NCI-H526 (cell line): Measurements from ENCODE around the gene B4GALNT2.
"Not testable (repeated sequence)": the region's sequence is repeated elsewhere in the genome, so short reads cannot be mapped to it uniquely, and the experiment has no call there.

Source experiments
- DNase-seq, 2 experiments: peaks; one replicate each; lab custom pipeline; 2025; lab: John Stamatoyannopoulos, UW

Gene B4GALNT2, protein sequence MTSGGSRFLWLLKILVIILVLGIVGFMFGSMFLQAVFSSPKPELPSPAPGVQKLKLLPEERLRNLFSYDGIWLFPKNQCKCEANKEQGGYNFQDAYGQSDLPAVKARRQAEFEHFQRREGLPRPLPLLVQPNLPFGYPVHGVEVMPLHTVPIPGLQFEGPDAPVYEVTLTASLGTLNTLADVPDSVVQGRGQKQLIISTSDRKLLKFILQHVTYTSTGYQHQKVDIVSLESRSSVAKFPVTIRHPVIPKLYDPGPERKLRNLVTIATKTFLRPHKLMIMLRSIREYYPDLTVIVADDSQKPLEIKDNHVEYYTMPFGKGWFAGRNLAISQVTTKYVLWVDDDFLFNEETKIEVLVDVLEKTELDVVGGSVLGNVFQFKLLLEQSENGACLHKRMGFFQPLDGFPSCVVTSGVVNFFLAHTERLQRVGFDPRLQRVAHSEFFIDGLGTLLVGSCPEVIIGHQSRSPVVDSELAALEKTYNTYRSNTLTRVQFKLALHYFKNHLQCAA

GRCh38 chr17:49132699-49133364 is at the start of gene B4GALNT2:
B4GALNT2 (plus strand) TSS chr17:49132769; CDS start chr17:49132793, 24 bp downstream.
- peak; percentile 54 to 69 for DNase-seq

DNA sequence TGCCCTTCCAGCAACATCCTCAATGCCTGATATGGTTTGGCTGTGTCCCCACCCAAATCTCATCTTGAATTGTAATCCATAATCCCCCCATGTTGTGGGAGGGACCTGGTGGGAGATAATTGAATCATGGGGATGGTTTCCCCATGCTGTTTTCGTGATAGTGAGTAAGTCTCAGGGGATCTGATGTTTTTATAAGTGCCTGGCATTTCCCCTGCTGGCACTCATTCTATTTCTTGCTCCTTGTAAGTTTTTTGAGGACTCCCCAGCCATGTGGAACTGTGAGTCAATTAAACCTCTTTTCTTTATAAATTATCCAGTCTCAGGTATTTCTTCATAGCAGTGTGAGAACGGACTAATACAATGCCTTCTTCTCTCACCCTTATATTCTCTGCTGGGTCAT is 47.5 kb upstream of the B4GALNT2 start:
- DNase-seq, result not testable (repeated sequence)

GRCh38 chr17:49085565-49086315 is 46.8 kb upstream of the B4GALNT2 start:
- DNase-seq, result no peak

DNA sequence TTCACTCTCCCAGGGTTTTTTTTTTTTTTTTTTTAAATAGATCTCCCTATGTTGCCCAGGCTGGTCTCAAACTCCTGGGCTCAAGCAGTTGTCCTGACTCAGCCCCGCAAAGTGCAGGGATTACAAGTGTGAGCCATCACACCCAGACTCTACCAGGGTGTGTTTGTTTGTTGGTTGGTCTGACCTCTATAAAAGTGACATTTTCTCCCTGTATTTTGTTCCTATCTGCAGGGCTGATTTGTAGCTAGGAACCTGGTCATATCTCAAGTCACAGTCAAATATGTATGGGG is 46.3 kb upstream of the B4GALNT2 start:
- DNase-seq, result no peak

GRCh38 chr17:49086649-49087048 is 45.9 kb upstream of the B4GALNT2 start:
- no peak for DNase-seq

- no peak for DNase-seq
These were observed 43.5 kb upstream of the B4GALNT2 start for GRCh38 chr17:49089094-49089493.

DNA sequence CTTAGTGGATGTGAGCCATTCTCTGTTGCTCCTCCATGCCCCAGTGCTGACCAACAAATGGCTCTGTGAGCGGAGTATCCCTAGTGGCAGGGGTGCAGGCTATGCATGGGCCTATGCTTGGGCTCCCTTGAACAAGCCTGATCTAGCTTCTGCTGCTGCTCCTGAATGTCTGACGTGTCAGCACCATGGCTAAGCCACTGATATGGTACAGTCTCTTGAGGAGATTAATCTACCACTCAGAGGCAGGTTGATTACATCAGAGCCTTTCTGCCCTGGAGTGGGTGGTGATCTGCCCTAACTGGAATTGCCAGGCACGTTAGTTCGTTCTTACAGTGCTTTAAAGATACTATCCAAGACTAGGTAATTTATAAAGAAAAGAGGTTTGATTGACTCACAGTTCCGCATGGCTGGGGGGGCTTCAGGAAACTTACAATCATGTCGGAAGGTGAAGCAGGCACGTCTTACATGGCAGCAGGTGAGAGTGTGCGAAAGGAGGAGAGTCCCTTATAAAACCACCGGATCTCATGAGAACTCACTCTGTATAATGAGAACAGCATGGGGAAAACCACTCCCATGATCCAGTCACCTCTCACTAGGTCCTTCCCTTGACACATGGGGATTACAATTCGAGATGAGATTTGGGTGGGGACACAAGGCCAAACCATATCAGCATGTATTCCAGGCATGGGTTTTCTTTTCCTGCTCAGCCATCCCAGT is 41.5 kb upstream of the B4GALNT2 start:
- DNase-seq, result no peak

- no peak for DNase-seq
These were observed 39.4 kb upstream of the B4GALNT2 start for GRCh38 chr17:49093131-49093530.

GRCh38 chr17:49100601-49101000 is 32.0 kb upstream of the B4GALNT2 start:
- no peak for DNase-seq

DNA sequence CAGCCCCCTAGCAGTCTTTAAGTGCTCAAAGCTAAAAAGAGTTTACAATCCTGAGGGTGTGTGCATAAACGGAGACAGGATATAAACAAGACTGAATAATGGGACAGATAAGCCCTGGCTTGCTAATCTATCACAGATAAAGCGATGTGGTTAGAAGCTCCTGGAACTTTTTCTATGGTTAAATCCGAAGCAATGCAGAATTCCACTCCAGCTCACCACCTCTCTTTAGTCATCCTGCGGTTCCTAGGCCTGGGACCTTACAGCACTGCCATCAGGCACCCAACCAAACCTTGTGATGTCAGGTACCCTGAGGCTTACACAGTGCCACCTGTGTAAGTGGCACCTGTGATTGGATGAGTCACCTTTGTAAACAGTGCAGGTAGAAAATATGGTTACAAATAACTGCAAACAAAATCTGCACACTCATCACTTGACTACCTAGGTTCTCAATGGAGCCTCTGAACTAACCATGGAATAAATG is 31.5 kb upstream of the B4GALNT2 start:
- DNase-seq, result no peak

DNA sequence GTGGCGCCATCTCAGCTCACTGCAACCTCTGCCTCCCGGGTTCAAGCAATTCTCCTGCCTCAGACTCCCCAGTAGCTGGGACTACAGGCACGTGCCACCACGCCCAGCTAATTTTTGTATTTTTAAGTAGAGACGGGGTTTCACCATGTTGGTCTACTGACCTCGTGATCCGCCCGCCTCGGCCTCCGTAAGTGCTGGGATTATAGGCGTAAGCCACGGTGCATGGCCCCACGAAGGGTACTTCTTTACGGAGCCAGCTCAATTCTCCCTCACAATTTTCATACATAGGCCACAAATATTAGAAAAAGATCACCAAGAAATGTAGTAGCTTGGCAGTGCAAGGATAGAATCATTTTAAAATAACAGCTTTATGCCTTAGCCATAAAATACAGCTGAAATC is 29.2 kb upstream of the B4GALNT2 start:
- not testable (repeated sequence) for DNase-seq

DNA sequence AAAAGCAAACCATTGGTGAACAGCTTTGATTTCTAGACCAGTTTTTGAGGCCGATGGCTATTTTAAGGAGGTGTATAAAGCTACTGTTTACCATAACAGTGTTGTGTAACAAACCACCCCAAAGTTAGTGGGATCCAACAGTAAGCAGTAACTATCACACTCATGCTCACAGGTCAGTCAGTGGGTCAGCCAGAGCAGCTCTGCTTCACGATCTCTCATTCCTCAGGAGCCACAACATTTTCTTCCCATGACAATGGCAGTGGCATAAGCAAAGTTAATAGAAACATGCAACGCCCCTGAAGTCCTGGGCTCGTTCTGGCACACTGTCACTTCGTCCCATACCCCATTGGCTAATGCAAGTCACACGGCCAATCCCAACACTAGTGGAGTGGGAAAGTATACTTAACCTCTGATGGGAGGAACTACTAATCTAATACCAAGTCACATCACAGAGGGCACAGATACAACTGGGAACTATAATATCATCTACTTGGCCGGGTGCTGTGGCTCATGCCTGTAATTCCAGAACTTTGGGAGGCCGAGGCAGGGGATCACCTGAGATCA is 28.0 kb upstream of the B4GALNT2 start:
- no peak for DNase-seq

DNA sequence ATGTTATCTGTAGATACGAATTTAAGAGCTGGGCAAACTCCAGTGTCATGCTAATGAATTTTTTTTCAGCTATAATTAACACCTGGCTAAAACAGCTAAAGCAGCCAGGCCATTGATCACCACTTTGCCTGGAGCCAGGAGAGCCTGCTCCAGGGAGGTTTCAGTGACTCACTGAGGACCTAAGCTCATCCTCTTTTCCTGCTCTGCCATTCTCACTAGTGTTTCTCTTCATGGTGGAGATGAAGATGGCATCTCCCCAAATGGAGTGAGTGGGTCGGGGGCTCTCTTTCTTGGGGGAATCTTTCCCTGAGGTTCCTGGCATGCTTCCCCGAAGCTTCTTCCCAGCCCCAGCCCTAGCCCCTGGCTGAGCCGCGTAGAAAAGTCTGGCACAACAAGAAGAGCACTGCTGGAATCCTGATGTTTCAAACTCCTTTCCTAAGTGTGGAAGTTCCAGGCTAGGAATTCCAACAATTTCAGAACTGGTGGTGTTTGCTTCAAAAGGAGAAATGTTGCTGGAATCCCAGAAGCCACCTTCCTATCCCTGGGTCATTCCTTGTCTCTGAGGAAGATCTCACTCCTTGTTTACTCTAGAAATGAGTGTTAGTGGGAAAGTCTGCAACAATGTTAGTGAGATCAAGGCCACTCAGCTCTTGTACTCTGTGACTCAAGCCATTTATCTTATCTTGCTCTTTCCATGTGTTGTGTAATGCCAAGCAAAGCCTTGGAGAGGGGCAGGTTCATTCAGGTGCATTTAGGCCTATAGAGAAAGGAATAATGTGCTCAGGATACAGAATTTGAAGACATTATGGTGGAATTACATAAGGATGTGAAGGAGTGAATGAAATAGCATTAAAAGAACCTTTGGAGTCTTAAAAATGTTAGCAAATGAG is 26.0 kb upstream of the B4GALNT2 start:
- no peak for DNase-seq

DNA sequence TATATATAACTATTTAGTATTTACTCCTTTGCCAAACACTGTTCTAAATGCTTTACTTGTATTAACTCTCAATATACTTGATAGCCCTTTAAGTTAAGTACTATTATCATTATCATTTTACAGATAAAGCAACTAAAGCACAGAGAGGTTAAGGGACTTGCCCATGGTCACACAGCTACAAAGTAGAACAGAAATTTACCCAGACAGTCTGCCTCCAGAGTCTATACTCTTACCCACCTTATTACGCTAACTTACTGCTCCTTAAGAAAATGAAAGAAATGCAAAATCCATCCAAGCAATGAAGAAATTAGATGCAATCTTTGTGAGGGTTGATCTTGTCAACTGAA is 25.4 kb upstream of the B4GALNT2 start:
- no peak for DNase-seq

DNA sequence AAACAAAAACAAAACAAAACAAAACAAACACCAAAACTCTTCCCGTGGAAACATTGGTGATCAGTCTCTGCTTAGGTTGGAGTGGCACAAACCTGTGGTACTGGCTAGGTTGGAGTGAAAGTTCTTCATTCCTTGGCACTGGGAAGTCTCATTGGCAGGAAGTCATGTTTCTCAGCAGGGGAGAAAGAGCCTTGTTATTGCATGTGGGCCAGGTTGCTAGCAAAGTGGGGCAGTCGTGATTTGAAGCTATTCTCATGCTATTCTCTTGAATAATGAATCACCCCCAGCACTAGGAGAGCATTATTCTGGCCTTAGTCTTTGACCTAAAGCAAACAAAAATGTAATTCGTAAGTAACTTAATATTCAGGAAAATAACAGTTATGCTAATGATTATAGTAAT is 24.3 kb upstream of the B4GALNT2 start:
- no peak for DNase-seq

DNA sequence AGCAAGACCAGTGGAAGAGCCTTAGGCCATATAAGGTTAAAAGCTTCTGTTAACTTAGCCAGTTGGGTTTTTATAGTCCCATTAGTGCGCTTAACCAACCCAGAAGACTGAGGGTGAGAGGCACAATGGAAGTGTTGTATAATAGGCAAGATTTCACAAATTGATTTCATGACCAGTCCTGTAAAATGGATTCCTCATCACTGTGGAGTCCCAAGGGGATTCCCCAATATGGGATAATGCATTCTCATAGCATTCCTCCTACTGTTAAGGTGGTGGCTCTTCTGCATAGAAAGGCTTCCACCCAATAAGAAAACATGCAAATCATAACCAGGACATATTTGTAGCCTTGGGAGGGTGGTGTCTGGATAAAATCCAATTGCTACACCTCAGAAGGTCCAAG is 22.1 kb upstream of the B4GALNT2 start:
- DNase-seq, result peak; percentile 81 to 83

- no peak for DNase-seq
These were observed 20.6 kb upstream of the B4GALNT2 start for GRCh38 chr17:49111934-49112333.

GRCh38 chr17:49112936-49113335 is 19.6 kb upstream of the B4GALNT2 start:
- no peak for DNase-seq

DNA sequence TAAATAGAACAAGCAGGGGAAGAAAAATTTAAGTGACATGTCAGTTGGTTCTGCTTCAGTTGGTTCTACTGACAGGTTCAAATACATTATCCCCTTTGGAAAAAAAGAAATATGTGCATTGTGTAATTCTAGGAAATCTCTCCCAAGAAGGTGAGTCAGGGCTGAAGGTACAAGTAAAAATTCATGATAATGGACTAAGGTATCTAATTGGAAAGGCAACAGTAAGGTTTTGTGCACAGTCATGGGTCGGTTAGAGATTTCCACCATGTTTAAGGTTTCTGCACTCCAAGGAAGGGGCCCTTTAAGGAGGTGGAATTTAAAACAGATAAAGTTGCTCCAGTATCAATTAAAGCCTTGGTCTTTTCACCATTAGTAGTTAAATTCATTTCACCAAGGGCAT is 17.9 kb upstream of the B4GALNT2 start:
- no peak for DNase-seq

DNA sequence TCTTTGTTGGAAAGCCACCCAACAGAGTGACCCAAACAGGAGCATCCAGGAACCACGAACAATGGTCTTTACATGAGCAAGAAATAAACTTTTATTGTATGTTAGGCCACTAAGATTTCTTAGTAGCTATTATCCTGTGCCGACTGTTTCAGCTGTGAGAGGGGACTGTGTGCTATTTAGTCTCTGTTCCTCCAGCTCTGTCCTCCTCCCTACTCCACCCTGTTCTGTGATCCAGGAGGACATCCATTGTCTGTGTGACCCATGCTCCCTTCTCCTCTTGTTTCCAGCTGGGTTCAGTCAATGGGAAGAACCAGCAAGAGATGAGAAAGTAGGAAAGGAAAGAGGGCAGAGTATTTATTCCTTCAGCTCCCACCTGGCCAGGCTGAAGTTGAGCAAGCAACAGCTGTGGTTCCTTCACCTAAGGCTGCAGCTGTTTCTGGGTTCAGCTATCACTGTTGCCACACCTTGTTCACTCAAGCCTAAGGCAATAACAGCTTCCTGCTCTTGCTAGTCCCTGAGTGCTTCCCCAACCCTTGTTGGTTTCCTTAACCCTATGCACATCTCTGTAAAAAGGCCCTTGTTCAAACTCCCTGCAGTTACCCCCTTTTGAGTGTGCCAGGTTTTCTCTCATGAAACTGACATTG is 14.9 kb upstream of the B4GALNT2 start:
- DNase-seq, result no peak
